Mammary epithelial cell (primary cell): ENCODE results near the gene CYB5A.

ENCODE experiments used
- EZH2 ChIP-seq: IDR thresholded peaks from 2 replicates; pipeline ENCODE4 v1.6.1; 2012; ENCODE audit warnings: low read length, inconsistent platforms, borderline replicate concordance
- TF ChIP-seq, protein P1 (sequence below), 2 donors: IDR thresholded peaks in 1 of 2; conservative IDR thresholded peaks in 1 of 2; 2 replicates each; pipeline ENCODE4 v1.5.1; 2011 to 2012; ENCODE audit warnings: inconsistent platforms in 2 of 2, low read length in 2 of 2, mild to moderate bottlenecking in 2 of 2, control low read depth in 1 of 2, low read depth in 1 of 2; ENCODE audit not compliant: insufficient read depth in 1 of 2; ENCODE audit errors: extremely low read depth in 1 of 2

DNA sequence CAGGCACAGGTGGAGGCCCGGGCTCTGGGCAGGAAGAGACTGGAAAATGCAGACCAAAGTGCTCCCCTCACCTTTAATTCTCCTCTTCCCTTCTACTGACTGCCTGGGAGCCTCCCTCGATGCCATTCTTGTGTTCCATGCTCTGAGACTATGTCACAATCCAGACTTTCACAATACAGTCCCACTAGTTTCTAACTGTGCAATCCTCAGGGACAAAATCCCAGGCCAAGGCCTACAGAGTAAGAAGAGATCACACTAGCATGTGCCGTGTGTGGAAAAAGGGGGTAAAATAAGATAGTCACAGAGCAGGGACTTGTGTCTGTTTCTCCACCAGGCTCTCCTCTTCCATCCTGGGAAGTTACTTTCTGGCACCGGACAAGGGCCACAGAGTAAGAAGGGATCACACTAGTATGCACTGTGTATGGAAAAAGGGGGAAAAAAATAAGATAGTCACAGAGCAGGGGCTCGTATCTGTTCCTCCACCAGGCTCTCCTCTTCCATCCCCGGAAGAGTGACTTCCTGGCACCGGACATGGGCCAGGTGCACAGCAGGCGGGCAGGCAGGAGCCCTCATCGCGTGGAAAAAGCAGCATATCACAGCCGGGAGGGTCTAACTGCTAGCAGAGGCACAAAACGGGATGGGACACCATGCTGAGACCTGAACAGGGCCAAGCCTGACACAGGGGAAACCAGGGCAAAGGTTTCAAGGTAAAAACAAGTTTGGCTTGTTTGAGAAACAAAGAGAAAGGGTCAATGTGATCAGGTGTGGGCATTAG is 9.6 kb downstream of the CYB5A start:
- TF ChIP-seq EZH2 = no peak
- TF ChIP-seq, protein P1, sequence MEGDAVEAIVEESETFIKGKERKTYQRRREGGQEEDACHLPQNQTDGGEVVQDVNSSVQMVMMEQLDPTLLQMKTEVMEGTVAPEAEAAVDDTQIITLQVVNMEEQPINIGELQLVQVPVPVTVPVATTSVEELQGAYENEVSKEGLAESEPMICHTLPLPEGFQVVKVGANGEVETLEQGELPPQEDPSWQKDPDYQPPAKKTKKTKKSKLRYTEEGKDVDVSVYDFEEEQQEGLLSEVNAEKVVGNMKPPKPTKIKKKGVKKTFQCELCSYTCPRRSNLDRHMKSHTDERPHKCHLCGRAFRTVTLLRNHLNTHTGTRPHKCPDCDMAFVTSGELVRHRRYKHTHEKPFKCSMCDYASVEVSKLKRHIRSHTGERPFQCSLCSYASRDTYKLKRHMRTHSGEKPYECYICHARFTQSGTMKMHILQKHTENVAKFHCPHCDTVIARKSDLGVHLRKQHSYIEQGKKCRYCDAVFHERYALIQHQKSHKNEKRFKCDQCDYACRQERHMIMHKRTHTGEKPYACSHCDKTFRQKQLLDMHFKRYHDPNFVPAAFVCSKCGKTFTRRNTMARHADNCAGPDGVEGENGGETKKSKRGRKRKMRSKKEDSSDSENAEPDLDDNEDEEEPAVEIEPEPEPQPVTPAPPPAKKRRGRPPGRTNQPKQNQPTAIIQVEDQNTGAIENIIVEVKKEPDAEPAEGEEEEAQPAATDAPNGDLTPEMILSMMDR (conservative IDR thresholded peaks at IDR 0.05 in 1 of 2, IDR thresholded peaks at IDR 0.05 in 1 of 2; ENCODE audit: extremely low read depth in 1 of 2, insufficient read depth in 1 of 2, low read depth in 1 of 2, low read length in 2 of 2) = no peak
